C4-2B (cell line): Measurements from ENCODE around the gene HBE1.

ENCODE experiments used
- H3K27ac ChIP-seq: fragments of 450-650 bp; 2 replicates; pipeline ENCODE4 v1.5.1; 2017
- ZFX ChIP-seq: fragments of 450-650 bp; IDR thresholded peaks from 2 replicates; pipeline ENCODE4 v1.6.1; 2017
- TF ChIP-seq, protein P1 (sequence below): fragments of 450-650 bp; conservative IDR thresholded peaks from 2 replicates; pipeline ENCODE4 v1.5.1; 2017; ENCODE audit warnings: mild to moderate bottlenecking

HBE1 gene

GRCh38 chr11:5288906-5289550 lies 19.3 kb upstream of the HBE1 start:
- no peak for TF ChIP-seq ZFX
- TF ChIP-seq, protein P1, sequence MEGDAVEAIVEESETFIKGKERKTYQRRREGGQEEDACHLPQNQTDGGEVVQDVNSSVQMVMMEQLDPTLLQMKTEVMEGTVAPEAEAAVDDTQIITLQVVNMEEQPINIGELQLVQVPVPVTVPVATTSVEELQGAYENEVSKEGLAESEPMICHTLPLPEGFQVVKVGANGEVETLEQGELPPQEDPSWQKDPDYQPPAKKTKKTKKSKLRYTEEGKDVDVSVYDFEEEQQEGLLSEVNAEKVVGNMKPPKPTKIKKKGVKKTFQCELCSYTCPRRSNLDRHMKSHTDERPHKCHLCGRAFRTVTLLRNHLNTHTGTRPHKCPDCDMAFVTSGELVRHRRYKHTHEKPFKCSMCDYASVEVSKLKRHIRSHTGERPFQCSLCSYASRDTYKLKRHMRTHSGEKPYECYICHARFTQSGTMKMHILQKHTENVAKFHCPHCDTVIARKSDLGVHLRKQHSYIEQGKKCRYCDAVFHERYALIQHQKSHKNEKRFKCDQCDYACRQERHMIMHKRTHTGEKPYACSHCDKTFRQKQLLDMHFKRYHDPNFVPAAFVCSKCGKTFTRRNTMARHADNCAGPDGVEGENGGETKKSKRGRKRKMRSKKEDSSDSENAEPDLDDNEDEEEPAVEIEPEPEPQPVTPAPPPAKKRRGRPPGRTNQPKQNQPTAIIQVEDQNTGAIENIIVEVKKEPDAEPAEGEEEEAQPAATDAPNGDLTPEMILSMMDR: no peak
- H3K27ac ChIP-seq: no peak overlapping the region

DNA sequence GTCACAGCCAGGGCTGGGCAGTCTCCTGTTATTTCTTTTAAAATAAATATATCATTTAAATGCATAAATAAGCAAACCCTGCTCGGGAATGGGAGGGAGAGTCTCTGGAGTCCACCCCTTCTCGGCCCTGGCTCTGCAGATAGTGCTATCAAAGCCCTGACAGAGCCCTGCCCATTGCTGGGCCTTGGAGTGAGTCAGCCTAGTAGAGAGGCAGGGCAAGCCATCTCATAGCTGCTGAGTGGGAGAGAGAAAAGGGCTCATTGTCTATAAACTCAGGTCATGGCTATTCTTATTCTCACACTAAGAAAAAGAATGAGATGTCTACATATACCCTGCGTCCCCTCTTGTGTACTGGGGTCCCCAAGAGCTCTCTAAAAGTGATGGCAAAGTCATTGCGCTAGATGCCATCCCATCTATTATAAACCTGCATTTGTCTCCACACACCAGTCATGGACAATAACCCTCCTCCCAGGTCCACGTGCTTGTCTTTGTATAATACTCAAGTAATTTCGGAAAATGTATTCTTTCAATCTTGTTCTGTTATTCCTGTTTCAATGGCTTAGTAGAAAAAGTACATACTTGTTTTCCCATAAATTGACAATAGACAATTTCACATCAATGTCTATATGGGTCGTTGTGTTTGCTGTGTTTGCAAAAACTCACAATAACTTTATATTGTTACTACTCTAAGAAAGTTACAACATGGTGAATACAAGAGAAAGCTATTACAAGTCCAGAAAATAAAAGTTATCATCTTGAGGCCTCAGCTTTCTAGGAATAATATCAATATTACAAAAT lies 18.6 kb upstream of the HBE1 start:
- H3K27ac ChIP-seq: no peak overlapping the region
- TF ChIP-seq ZFX: no peak
- TF ChIP-seq, protein P1: no peak

- TF ChIP-seq, protein P1: no peak
- TF ChIP-seq ZFX: no peak
- no peak overlapping the region for H3K27ac ChIP-seq
These were observed 17.2 kb upstream of the HBE1 start for GRCh38 chr11:5286901-5287300.

- TF ChIP-seq, protein P1: no peak
- no peak for TF ChIP-seq ZFX
- no peak overlapping the region for H3K27ac ChIP-seq
These were observed 16.6 kb upstream of the HBE1 start for GRCh38 chr11:5286351-5286750.

- no peak overlapping the region for H3K27ac ChIP-seq
- TF ChIP-seq ZFX: no peak
- TF ChIP-seq, protein P1: no peak
These were observed 16.1 kb upstream of the HBE1 start for GRCh38 chr11:5285703-5286340.

- H3K27ac ChIP-seq: no peak overlapping the region
- no peak for TF ChIP-seq ZFX
- TF ChIP-seq, protein P1: no peak
These were observed 14.9 kb upstream of the HBE1 start for GRCh38 chr11:5284637-5285036.

DNA sequence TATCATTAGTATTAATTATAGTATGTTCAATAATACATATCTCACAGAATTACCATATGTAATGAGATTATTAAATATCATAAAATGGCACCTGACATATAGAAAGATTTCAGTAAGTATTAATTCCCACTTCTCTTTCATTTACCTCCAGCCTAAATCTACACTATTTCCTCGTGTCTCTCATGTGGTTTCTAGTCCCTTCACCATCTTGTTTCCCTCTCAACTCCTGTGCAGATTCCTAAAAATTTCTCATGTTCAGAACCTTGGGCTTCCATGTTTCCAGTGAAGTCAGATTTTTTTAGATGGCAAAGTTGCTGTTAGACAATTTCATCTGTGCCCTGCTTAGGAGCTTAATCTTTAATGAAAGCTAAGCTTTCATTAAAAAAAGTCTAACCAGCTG lies 14.1 kb upstream of the HBE1 start:
- no peak overlapping the region for H3K27ac ChIP-seq
- no peak for TF ChIP-seq ZFX
- TF ChIP-seq, protein P1: no peak
